Retina (tissue), 1 donor: ENCODE data around the gene NT5C.

ENCODE experiments used
- DNase-seq: peaks from one replicate; pipeline ENCODE4 v3.0.0-alpha.2; 2016

The NT5C gene

GRCh38 chr17:75114552-75115314 is 16.8 kb downstream of the NT5C start:
- no peak for DNase-seq

GRCh38 chr17:75113798-75114551 is 17.6 kb downstream of the NT5C start:
- DNase-seq: peak; percentile 92

GRCh38 chr17:75111777-75112335 is 19.7 kb downstream of the NT5C start:
- DNase-seq: no peak

GRCh38 chr17:75110234-75110937 is 21.2 kb downstream of the NT5C start:
- peak; percentile 31 for DNase-seq

GRCh38 chr17:75109407-75110233 is 21.9 kb downstream of the NT5C start, which contains the start of gene ARMC7:
ARMC7 (plus strand) TSS chr17:75109969; CDS start chr17:75110289, 320 bp downstream.
- DNase-seq: peak; percentile 93

GRCh38 chr17:75109046-75109406 is 22.5 kb downstream of the NT5C start:
- DNase-seq: no peak

GRCh38 chr17:75108193-75108592 is 23.3 kb downstream of the NT5C start:
- no peak for DNase-seq

- DNase-seq: peak; percentile 45
These were observed 26.1 kb downstream of the NT5C start for GRCh38 chr17:75105126-75106080.

GRCh38 chr17:75103601-75104554 is 27.7 kb downstream of the NT5C start:
- DNase-seq: no peak

GRCh38 chr17:75102385-75102821 is 29.1 kb downstream of the NT5C start:
- DNase-seq: no peak

- DNase-seq: no peak
These were observed 31.5 kb downstream of the NT5C start for GRCh38 chr17:75099881-75100595.

- no peak for DNase-seq
These were observed 32.7 kb downstream of the NT5C start for GRCh38 chr17:75098861-75099260.

GRCh38 chr17:75097865-75098264 is 33.7 kb downstream of the NT5C start:
- DNase-seq: no peak

GRCh38 chr17:75096082-75096625 is 35.4 kb downstream of the NT5C start:
- DNase-seq: no peak

GRCh38 chr17:75094871-75095399 is 36.6 kb downstream of the NT5C start:
- DNase-seq: no peak

- no peak for DNase-seq
These were observed 37.9 kb downstream of the NT5C start for GRCh38 chr17:75093548-75094158.

- DNase-seq: no peak
These were observed 39.7 kb downstream of the NT5C start for GRCh38 chr17:75091855-75092327.
